Transverse colon (tissue), 4 donors: ENCODE measurements around the gene XPC. TPM values are rescaled to one million over a fixed set of nuclear protein-coding genes. Genes with fewer than 3 reads are reported as not detected.
A peak's percentile ranks its signal among the peaks of the same experiment; 100 is the strongest.

Source experiments
- DNase-seq: peaks from one replicate; pipeline ENCODE4 v3.0.0-alpha.2; 2019
- H3K27ac ChIP-seq, 4 donors: fragments of 200-600 bp; sonication (generic); 2 replicates each; pipeline ENCODE4 v1.5.1; 2016 to 2018; ENCODE audit warnings: inconsistent platforms in 4 of 4
- H3K27me3 ChIP-seq: fragments of 200-600 bp; sonication (generic); 2 replicates; pipeline ENCODE4 v1.5.1; 2017; ENCODE audit warnings: inconsistent platforms
- H3K36me3 ChIP-seq, 4 donors: fragments of 200-600 bp; sonication (generic); 2 replicates each; pipeline ENCODE4 v1.5.1; 2017 to 2019; ENCODE audit warnings: inconsistent platforms in 4 of 4
- H3K4me1 ChIP-seq, 4 donors: fragments of 200-600 bp; sonication (generic); 2 replicates each; pipeline ENCODE4 v1.5.1; 2017 to 2020; ENCODE audit warnings: inconsistent platforms in 4 of 4
- H3K4me3 ChIP-seq, 4 donors: fragments of 200-600 bp; sonication (generic); 1 replicate in 1 of 4; 2 replicates in 3 of 4; pipeline versions ENCODE4 v1.5.1 to v1.6.1; 2017 to 2019; ENCODE audit warnings: inconsistent platforms in 4 of 4
- H3K9me3 ChIP-seq, 2 donors: fragments of 200-600 bp; sonication (generic); 2 replicates each; pipeline ENCODE4 v1.5.1; 2017 to 2019; ENCODE audit warnings: inconsistent platforms in 2 of 2
- CTCF ChIP-seq, 5 experiments: fragments of 200-600 bp in 3 of 5; fragments of 450-650 bp in 2 of 5; sonication (generic) in 3 of 5; IDR thresholded peaks; 1 replicate in 2 of 5; 2 replicates in 3 of 5; pipeline ENCODE4 v1.5.1; 2016 to 2017; ENCODE audit warnings: antibody characterized with exemption in 5 of 5, inconsistent platforms in 3 of 5, mild to moderate bottlenecking in 2 of 5, moderate library complexity in 1 of 5
- EP300 ChIP-seq: sonication (generic); formaldehyde crosslinking; IDR thresholded peaks from one replicate; pipeline ENCODE4 v1.6.1; 2017; ENCODE audit warnings: antibody characterized with exemption, low read depth
- POLR2A ChIP-seq: fragments of 450-650 bp; IDR thresholded peaks from one replicate; pipeline ENCODE4 v1.6.1; 2016; ENCODE audit warnings: antibody characterized with exemption, mild to moderate bottlenecking, moderate library complexity
- POLR2AphosphoS5 ChIP-seq, 3 donors: sonication (generic); formaldehyde crosslinking; IDR thresholded peaks; one replicate each; pipeline ENCODE4 v1.6.1; 2016; ENCODE audit warnings: antibody characterized with exemption in 3 of 3
- WGBS, 2 donors: methylation state at CpG; one replicate each; pipeline ENCODE4 v1.1.5; 2018; ENCODE audit warnings: low coverage in 1 of 2; 5-methylcytosine and 5-hydroxymethylcytosine counted together
- in situ Hi-C, 4 donors: fragments of 200-750 bp; cut with MboI; loops; one replicate each; pipeline versions ENCODE4 v1.15.0 to v1.15.1; 2017; ENCODE audit warnings: low sequenced_read_pairs in 3 of 4, low pct_ligation_motif_present in 1 of 4, low pct_unique_long_range_greater_than_20kb in 1 of 4
- intact Hi-C: fragments of 100-400 bp; cut with DNase I; formaldehyde crosslinking; loops from one replicate; pipeline ENCODE4 v1.15.1; 2023; ENCODE audit warnings: low total_unique reads
- total RNA-seq, 4 donors: library from RNA; depleted of rRNA; stranded (reverse); fragments of >200 nt; gene quantifications; one replicate each; pipeline ENCODE4 v1.1.0, GENCODE V29; 2016

The XPC gene
- total RNA-seq, 4 donors from 2014 or later: 30.7 to 287 (median 46.6) TPM

GRCh38 chr3:14221902-14222301, 43.5 kb upstream of the XPC start:
- TF ChIP-seq CTCF (IDR thresholded peaks at IDR 0.05) (no peak), POLR2A (no peak), POLR2AphosphoS5 (IDR thresholded peaks at IDR 0.05) (no peak), EP300 (no peak)
- peaks cover 9 to 15% of the 10 kb centered on the region in 2 donors for H3K9me3 ChIP-seq
- H3K4me1 ChIP-seq: peaks cover 0 to 22% (median 12%) of the 10 kb centered on the region in 4 donors
- in situ Hi-C loops: no loop called here
- no peaks in the 10 kb centered on the region for H3K36me3 ChIP-seq
- no peak overlapping the region for H3K4me3 ChIP-seq
- 70 to 90% methylated on average over 1 of the region's 1 CpG for WGBS, 2 donors
- intact Hi-C loops: no loop called here
- DNase-seq: no peak
- H3K27ac ChIP-seq: no peak overlapping the region
- H3K27me3 ChIP-seq: no peaks in the 10 kb centered on the region

- TF ChIP-seq EP300 (no peak), POLR2A (no peak), CTCF (IDR thresholded peaks at IDR 0.05) (no peak), POLR2AphosphoS5 (IDR thresholded peaks at IDR 0.05) (no peak)
- DNase-seq: no peak
- WGBS, 2 donors: 78 to 89% methylated on average over 1 of the region's 1 CpG
- Histone ChIP-seq H3K9me3 (peaks cover 9 to 15% of the 10 kb centered on the region in 2 donors), H3K36me3 (no peaks in the 10 kb centered on the region), H3K4me3 (no peak overlapping the region), H3K4me1 (peaks cover 0 to 15% (median 6%) of the 10 kb centered on the region in 4 donors), H3K27ac (no peak overlapping the region), H3K27me3 (no peaks in the 10 kb centered on the region)
- in situ Hi-C loops (no loop called here), intact Hi-C loops (no loop called here)
Observed at GRCh38 chr3:14220933-14221332, 42.5 kb upstream of the XPC start.

- in situ Hi-C loops (no loop called here), intact Hi-C loops (no loop called here)
- no peak overlapping the region for H3K27ac ChIP-seq
- no peaks in the 10 kb centered on the region for H3K36me3 ChIP-seq
- no peak for DNase-seq
- peaks cover 9 to 15% of the 10 kb centered on the region in 2 donors for H3K9me3 ChIP-seq
- H3K4me1 ChIP-seq: peaks cover 0 to 16% (median 8%) of the 10 kb centered on the region in 4 donors
- no peaks in the 10 kb centered on the region for H3K27me3 ChIP-seq
- no peak overlapping the region for H3K4me3 ChIP-seq
- no peak for TF ChIP-seq POLR2A
- TF ChIP-seq CTCF (IDR thresholded peaks at IDR 0.05): no peak
- no peak for TF ChIP-seq EP300
- no peak for TF ChIP-seq POLR2AphosphoS5 (IDR thresholded peaks at IDR 0.05)
Observed at GRCh38 chr3:14218355-14218754, 40.0 kb upstream of the XPC start.

- intact Hi-C loops (no loop called here), in situ Hi-C loops (no loop called here)
- 81 to 83% methylated on average over 6 to 22 of the region's 22 CpGs for WGBS, 2 donors
- Histone ChIP-seq H3K4me1 (peaks cover 0 to 16% (median 9%) of the 10 kb centered on the region in 4 donors), H3K27ac (peak overlapping the region in 1 of 4 donors; percentile 55), H3K36me3 (no peaks in the 10 kb centered on the region), H3K9me3 (peaks cover 1 to 9% of the 10 kb centered on the region in 2 donors), H3K4me3 (peak overlapping the region in 1 of 4 donors; percentile 16), H3K27me3 (no peaks in the 10 kb centered on the region)
- TF ChIP-seq POLR2A (no peak), POLR2AphosphoS5 (IDR thresholded peaks at IDR 0.05) (no peak), CTCF (IDR thresholded peaks at IDR 0.05) (no peak), EP300 (no peak)
- DNase-seq: no peak
Observed at GRCh38 chr3:14216257-14217048, 38.1 kb upstream of the XPC start.
